ENCODE measurements around the gene RECK.
"Not testable (repeated sequence)": the region's sequence is repeated elsewhere in the genome, so short reads cannot be mapped to it uniquely, and the experiment has no call there.

Gene RECK, protein sequence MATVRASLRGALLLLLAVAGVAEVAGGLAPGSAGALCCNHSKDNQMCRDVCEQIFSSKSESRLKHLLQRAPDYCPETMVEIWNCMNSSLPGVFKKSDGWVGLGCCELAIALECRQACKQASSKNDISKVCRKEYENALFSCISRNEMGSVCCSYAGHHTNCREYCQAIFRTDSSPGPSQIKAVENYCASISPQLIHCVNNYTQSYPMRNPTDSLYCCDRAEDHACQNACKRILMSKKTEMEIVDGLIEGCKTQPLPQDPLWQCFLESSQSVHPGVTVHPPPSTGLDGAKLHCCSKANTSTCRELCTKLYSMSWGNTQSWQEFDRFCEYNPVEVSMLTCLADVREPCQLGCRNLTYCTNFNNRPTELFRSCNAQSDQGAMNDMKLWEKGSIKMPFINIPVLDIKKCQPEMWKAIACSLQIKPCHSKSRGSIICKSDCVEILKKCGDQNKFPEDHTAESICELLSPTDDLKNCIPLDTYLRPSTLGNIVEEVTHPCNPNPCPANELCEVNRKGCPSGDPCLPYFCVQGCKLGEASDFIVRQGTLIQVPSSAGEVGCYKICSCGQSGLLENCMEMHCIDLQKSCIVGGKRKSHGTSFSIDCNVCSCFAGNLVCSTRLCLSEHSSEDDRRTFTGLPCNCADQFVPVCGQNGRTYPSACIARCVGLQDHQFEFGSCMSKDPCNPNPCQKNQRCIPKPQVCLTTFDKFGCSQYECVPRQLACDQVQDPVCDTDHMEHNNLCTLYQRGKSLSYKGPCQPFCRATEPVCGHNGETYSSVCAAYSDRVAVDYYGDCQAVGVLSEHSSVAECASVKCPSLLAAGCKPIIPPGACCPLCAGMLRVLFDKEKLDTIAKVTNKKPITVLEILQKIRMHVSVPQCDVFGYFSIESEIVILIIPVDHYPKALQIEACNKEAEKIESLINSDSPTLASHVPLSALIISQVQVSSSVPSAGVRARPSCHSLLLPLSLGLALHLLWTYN

DNA sequence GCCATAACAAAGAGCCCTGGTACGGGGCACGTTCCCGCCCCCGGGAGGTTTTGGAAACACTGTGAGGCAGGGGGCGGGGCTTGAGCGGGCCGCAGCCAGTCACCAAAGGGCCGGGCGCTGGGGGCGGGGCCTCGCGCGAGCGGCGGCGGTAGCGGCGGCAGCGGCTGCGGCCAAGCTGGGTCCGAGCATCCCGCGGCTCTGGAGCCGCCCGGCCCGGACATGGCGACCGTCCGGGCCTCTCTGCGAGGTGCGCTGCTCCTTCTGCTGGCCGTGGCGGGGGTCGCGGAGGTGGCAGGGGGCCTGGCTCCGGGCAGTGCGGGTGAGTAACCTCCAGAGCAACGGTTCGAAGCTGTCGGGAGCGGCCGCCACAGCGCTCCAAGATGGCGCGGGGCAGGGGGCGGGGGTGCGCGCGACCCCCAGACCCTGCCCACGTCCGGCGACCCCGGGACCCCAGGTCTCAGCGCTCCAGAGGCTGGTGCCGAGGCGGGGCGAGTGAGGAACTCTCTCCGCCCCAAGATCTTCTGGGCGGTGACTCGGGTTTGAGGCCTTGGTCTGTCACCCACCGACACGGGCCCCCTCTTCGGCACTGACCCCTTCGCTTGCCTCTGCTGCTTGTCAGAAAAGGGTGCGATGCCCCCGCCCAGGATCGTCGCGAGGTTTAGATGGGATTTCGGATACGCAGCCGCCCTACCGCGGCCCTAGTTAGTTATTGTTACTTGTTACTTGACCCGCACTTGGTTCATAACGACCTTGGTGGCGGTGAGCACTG, at the start of gene RECK:
RECK (plus strand) TSS at position 134 of the 769 bp plus-strand sequence; CDS start at position 220, 86 bp downstream.
- H3K4me3 ChIP-seq (ENCODE audit: low read depth in 1 of 2, low read length in 2 of 2), result peak within 1 kb of the TSS; percentile 75 to 80
- H3K36me3 ChIP-seq (ENCODE audit: control insufficient read depth in 1 of 2, insufficient read depth in 2 of 2, low read length in 2 of 2), result no peaks in the 10 kb centered on the region
- H3K9me3 ChIP-seq (ENCODE audit: control insufficient read depth in 1 of 2, low read length in 2 of 2), result no peaks in the 10 kb centered on the region
- H3K9ac ChIP-seq (ENCODE audit: low read depth in 1 of 2, low read length in 2 of 2), result peak within 1 kb of the TSS; percentile 63 to 70
- peak within 1 kb of the TSS; percentile 58 for H3K27ac ChIP-seq (ENCODE audit: low read depth, low read length)
- peaks cover 4% of the 10 kb centered on the region in 2 donors for H3K4me1 ChIP-seq (ENCODE audit: control insufficient read depth in 1 of 2, insufficient read depth in 2 of 2, low read length in 2 of 2)
- H3K27me3 ChIP-seq (ENCODE audit: control insufficient read depth in 1 of 2, insufficient read depth in 2 of 2, low read length in 2 of 2), result peaks cover 5 to 10% of the 10 kb centered on the region in 2 donors

DNA sequence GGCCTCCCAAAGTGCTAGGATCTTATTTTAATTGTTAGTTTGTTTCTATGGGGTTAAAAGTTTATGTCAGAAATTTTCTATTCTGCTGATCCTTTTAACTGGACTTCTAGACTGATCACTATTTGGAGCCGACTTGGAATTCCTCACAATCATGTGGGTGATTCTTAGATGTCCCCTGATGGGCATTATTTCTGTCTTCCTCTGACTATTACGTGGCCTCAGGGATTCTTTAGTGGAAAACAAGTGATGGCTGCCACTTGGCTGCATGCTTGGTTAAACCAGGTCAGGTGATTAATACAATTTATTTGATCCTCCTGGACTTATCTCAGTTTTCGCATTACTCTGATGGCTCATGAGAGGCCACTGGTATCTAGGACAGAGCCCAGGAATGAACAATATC, 46.6 kb upstream of the RECK start:
- H3K4me1 ChIP-seq (ENCODE audit: control insufficient read depth in 1 of 2, insufficient read depth in 2 of 2, low read length in 2 of 2), result no peaks in the 10 kb centered on the region
- H3K36me3 ChIP-seq (ENCODE audit: control insufficient read depth in 1 of 2, insufficient read depth in 2 of 2, low read length in 2 of 2), result no peaks in the 10 kb centered on the region
- no peak overlapping the region for H3K9ac ChIP-seq (ENCODE audit: low read depth in 1 of 2, low read length in 2 of 2)
- peaks cover 0 to 3% of the 10 kb centered on the region in 2 donors for H3K27me3 ChIP-seq (ENCODE audit: control insufficient read depth in 1 of 2, insufficient read depth in 2 of 2, low read length in 2 of 2)
- H3K4me3 ChIP-seq (ENCODE audit: low read depth in 1 of 2, low read length in 2 of 2), result no peak overlapping the region
- H3K27ac ChIP-seq (ENCODE audit: low read depth, low read length), result no peak overlapping the region
- H3K9me3 ChIP-seq (ENCODE audit: control insufficient read depth in 1 of 2, low read length in 2 of 2), result no peaks in the 10 kb centered on the region

DNA sequence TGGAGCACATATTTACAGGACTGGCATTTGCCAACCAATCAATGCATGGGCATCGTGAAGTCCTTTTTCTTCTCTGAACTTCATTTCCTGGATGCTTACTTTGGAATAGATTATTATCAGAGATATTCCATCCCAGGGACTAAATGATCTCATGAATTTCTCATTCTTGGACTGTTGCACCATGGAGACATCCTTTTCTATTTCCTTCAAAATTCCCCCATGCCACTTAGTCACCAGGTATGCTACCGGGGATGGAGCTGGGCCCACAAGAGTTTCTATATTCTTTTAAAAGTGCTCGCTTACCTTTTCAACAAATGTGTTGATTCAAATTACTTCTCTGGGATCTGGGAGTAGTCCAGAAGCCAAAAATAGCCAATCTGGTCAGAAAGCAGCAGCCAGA, 43.6 kb upstream of the RECK start:
- H3K36me3 ChIP-seq (ENCODE audit: control insufficient read depth in 1 of 2, insufficient read depth in 2 of 2, low read length in 2 of 2); H3K27me3 ChIP-seq (ENCODE audit: control insufficient read depth in 1 of 2, insufficient read depth in 2 of 2, low read length in 2 of 2); H3K27ac ChIP-seq (ENCODE audit: low read depth, low read length); H3K9ac ChIP-seq (ENCODE audit: low read depth in 1 of 2, low read length in 2 of 2); H3K9me3 ChIP-seq (ENCODE audit: control insufficient read depth in 1 of 2, low read length in 2 of 2); H3K4me3 ChIP-seq (ENCODE audit: low read depth in 1 of 2, low read length in 2 of 2); H3K4me1 ChIP-seq (ENCODE audit: control insufficient read depth in 1 of 2, insufficient read depth in 2 of 2, low read length in 2 of 2): not testable (repeated sequence)

DNA sequence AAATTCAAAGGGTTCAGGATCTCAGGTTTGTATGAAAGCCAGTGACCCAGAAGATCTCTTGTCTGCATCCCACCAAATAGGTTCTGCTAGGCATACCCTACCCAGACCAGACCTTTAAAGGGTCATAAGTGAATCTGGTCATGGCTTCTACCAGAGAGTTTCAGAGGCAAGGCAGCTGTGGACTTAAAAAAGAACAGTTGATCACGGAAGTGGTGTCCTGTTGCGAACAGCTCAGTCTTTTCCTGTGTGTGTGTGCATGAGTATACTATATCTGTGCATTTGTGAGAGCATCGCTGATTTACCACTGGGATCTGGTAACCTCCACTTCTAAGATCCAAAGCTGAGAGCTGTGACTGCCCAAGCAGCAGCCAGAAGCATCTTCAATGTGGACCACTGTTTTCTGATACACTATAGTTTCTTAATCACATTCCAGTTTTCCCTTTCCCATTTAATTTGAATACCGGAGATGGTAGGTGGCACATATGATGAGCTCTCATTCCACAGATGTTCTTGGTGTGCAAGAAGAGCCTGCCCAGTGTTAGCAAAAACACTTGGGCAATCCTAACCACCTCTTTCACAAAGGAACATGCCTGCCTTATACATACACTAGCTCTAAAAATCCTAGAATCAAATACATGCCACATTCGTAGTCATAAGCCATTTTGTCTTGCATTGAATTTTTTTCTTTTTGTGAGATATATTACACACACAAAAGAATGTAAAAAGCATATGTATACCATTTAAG, 42.6 kb upstream of the RECK start:
- no peak overlapping the region for H3K9ac ChIP-seq (ENCODE audit: low read depth in 1 of 2, low read length in 2 of 2)
- H3K36me3 ChIP-seq (ENCODE audit: control insufficient read depth in 1 of 2, insufficient read depth in 2 of 2, low read length in 2 of 2), result no peaks in the 10 kb centered on the region
- H3K4me1 ChIP-seq (ENCODE audit: control insufficient read depth in 1 of 2, insufficient read depth in 2 of 2, low read length in 2 of 2), result no peaks in the 10 kb centered on the region
- no peak overlapping the region for H3K4me3 ChIP-seq (ENCODE audit: low read depth in 1 of 2, low read length in 2 of 2)
- peaks cover 3 to 11% of the 10 kb centered on the region in 2 donors for H3K9me3 ChIP-seq (ENCODE audit: control insufficient read depth in 1 of 2, low read length in 2 of 2)
- H3K27ac ChIP-seq (ENCODE audit: low read depth, low read length), result no peak overlapping the region
- peaks cover 0 to 3% of the 10 kb centered on the region in 2 donors for H3K27me3 ChIP-seq (ENCODE audit: control insufficient read depth in 1 of 2, insufficient read depth in 2 of 2, low read length in 2 of 2)

DNA sequence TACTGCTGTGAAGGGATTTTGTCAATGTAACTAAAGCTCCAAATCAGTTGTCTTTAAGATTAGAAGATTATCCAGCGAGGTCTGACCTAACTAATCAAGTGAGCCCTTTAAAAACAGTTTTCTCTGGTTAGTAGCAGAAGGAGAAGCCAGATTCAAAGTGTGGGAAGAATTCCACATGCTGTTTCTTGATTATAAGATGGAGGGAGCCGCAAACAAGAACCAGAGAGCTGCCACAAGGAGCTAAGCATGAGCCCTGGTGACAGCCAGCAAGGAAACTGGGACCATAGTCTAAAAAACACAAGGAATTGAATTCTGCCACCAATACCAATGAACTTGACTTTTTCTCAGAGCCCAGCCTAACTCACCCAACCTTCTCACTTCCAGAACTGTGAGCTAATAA, 41.8 kb upstream of the RECK start:
- Histone ChIP-seq H3K4me3 (ENCODE audit: low read depth in 1 of 2, low read length in 2 of 2) (no peak overlapping the region), H3K27ac (ENCODE audit: low read depth, low read length) (no peak overlapping the region), H3K4me1 (ENCODE audit: control insufficient read depth in 1 of 2, insufficient read depth in 2 of 2, low read length in 2 of 2) (no peaks in the 10 kb centered on the region), H3K27me3 (ENCODE audit: control insufficient read depth in 1 of 2, insufficient read depth in 2 of 2, low read length in 2 of 2) (peaks cover 0 to 3% of the 10 kb centered on the region in 2 donors), H3K36me3 (ENCODE audit: control insufficient read depth in 1 of 2, insufficient read depth in 2 of 2, low read length in 2 of 2) (no peaks in the 10 kb centered on the region), H3K9ac (ENCODE audit: low read depth in 1 of 2, low read length in 2 of 2) (no peak overlapping the region), H3K9me3 (ENCODE audit: control insufficient read depth in 1 of 2, low read length in 2 of 2) (peaks cover 3 to 11% of the 10 kb centered on the region in 2 donors)

DNA sequence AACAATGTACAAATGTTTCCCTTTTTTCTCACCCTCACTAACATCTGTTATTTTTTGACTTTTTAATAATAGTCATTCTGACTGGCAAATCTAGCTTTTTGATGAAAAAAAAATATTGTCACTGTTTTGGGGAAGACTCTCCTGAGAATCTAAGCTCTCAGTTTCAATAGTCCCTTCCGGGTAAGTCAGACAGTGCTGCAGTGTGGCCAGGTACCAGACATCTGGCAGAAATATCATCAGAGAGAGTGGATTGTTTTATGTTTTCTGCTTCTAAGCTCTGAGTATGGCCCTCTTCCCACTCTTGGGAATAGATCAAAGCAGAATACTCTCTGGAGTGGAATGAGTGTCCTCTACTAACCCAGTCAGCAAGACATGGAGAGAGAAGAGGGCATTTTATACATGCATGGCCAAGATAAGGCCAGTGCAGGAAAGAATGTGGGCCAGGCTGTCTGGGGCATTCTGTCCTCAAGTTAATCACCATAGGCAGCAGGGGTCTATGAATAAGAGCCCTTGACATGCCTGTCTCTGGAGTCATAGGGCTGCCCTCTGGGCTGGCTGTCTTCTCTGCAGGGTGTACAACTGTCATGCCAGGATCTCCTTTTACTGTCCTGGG, 40.2 kb upstream of the RECK start:
- Histone ChIP-seq H3K27ac (ENCODE audit: low read depth, low read length) (no peak overlapping the region), H3K4me1 (ENCODE audit: control insufficient read depth in 1 of 2, insufficient read depth in 2 of 2, low read length in 2 of 2) (no peaks in the 10 kb centered on the region)

DNA sequence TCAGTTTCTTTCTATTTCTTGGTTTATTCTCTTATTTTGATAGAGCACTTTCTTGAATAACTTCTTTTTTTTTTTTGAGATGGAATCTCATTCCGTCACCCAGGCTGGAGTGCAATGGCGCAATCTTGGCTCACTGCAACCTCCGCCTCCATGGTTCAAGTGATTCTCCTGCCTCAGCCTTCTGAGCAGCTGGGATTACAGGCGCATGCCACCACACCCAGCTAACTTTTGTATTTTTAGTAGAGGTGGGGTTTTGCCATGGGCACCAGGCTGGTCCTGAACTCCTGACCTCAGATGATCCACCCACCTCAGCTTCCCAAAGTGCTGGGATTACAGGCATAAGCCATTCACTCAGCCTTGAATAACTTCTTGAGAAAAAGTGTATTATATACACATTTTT, 39.7 kb upstream of the RECK start:
- not testable (repeated sequence) for H3K27ac ChIP-seq (ENCODE audit: low read depth, low read length); H3K27me3 ChIP-seq (ENCODE audit: control insufficient read depth in 1 of 2, insufficient read depth in 2 of 2, low read length in 2 of 2); H3K4me3 ChIP-seq (ENCODE audit: low read depth in 1 of 2, low read length in 2 of 2); H3K36me3 ChIP-seq (ENCODE audit: control insufficient read depth in 1 of 2, insufficient read depth in 2 of 2, low read length in 2 of 2); H3K9ac ChIP-seq (ENCODE audit: low read depth in 1 of 2, low read length in 2 of 2); H3K4me1 ChIP-seq (ENCODE audit: control insufficient read depth in 1 of 2, insufficient read depth in 2 of 2, low read length in 2 of 2)
- H3K9me3 ChIP-seq (ENCODE audit: control insufficient read depth in 1 of 2, low read length in 2 of 2), result peaks cover 3 to 11% of the 10 kb centered on the region in 2 donors

More for the DNA sequence above, 40.2 kb upstream of the RECK start:
- Histone ChIP-seq H3K4me3 (ENCODE audit: low read depth in 1 of 2, low read length in 2 of 2) (no peak overlapping the region), H3K27me3 (ENCODE audit: control insufficient read depth in 1 of 2, insufficient read depth in 2 of 2, low read length in 2 of 2) (no peaks in the 10 kb centered on the region), H3K36me3 (ENCODE audit: control insufficient read depth in 1 of 2, insufficient read depth in 2 of 2, low read length in 2 of 2) (no peaks in the 10 kb centered on the region), H3K9ac (ENCODE audit: low read depth in 1 of 2, low read length in 2 of 2) (no peak overlapping the region), H3K9me3 (ENCODE audit: control insufficient read depth in 1 of 2, low read length in 2 of 2) (peaks cover 3 to 11% of the 10 kb centered on the region in 2 donors)

DNA sequence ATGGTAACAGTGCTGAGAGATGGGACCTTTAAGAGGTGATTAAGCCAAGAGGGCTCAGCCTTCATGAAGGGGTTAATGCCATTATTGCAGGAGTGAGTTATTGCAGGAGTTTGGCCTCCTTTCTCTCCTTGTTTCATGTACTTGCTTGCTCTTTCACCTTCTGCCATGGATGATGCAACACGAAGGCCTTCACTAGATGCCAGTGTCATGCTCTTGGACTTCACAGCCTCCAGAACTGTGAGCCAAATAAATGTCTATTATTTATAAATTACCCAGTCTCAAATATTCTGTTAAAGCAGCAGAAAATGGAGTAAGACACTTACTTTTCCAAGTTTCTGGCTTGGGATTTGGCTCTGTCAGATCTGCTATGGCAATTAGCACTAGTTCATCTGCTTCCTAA, 38.4 kb upstream of the RECK start:
- no peaks in the 10 kb centered on the region for H3K36me3 ChIP-seq (ENCODE audit: control insufficient read depth in 1 of 2, insufficient read depth in 2 of 2, low read length in 2 of 2)
- H3K9ac ChIP-seq (ENCODE audit: low read depth in 1 of 2, low read length in 2 of 2), result no peak overlapping the region
- no peaks in the 10 kb centered on the region for H3K27me3 ChIP-seq (ENCODE audit: control insufficient read depth in 1 of 2, insufficient read depth in 2 of 2, low read length in 2 of 2)
- no peak overlapping the region for H3K27ac ChIP-seq (ENCODE audit: low read depth, low read length)
- peaks cover 3 to 11% of the 10 kb centered on the region in 2 donors for H3K9me3 ChIP-seq (ENCODE audit: control insufficient read depth in 1 of 2, low read length in 2 of 2)
- no peak overlapping the region for H3K4me3 ChIP-seq (ENCODE audit: low read depth in 1 of 2, low read length in 2 of 2)
- H3K4me1 ChIP-seq (ENCODE audit: control insufficient read depth in 1 of 2, insufficient read depth in 2 of 2, low read length in 2 of 2), result no peaks in the 10 kb centered on the region

DNA sequence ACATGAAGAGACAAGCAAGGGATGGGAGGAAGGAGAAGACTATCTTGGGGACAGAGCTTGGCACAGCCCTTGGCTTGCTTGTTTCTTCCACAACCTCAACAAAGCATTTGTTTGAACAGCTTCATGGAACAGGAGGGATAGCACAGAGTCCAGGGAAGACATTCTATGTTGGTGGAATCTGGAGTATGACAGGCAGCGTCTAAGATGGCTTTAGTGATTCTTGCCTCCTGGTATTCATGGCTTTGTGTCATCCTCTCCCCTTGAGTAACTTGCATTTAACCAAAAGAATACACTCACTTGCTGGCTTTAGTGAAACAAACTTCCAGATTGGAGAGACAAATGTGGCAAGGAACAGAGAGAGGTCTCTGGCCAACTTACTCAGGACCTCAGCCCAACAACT, 30.8 kb upstream of the RECK start:
- H3K9me3 ChIP-seq (ENCODE audit: control insufficient read depth in 1 of 2, low read length in 2 of 2), result peaks cover 0 to 6% of the 10 kb centered on the region in 2 donors
- H3K4me3 ChIP-seq (ENCODE audit: low read depth in 1 of 2, low read length in 2 of 2), result no peak overlapping the region
- H3K9ac ChIP-seq (ENCODE audit: low read depth in 1 of 2, low read length in 2 of 2), result no peak overlapping the region
- peaks cover 20 to 22% of the 10 kb centered on the region in 2 donors for H3K4me1 ChIP-seq (ENCODE audit: control insufficient read depth in 1 of 2, insufficient read depth in 2 of 2, low read length in 2 of 2)
- H3K27me3 ChIP-seq (ENCODE audit: control insufficient read depth in 1 of 2, insufficient read depth in 2 of 2, low read length in 2 of 2), result peaks cover 0 to 5% of the 10 kb centered on the region in 2 donors
- no peaks in the 10 kb centered on the region for H3K36me3 ChIP-seq (ENCODE audit: control insufficient read depth in 1 of 2, insufficient read depth in 2 of 2, low read length in 2 of 2)
- no peak overlapping the region for H3K27ac ChIP-seq (ENCODE audit: low read depth, low read length)

Data from duodenal mucosa (tissue), 2 donors.